NCI-H187 (cell line): Measurements from ENCODE around the gene MLXIP.
"Not testable (repeated sequence)": the region's sequence is repeated elsewhere in the genome, so short reads cannot be mapped to it uniquely, and the experiment has no call there.

Experiments
- DNase-seq, 2 experiments: peaks; one replicate each; lab custom pipeline; 2025; lab: John Stamatoyannopoulos, UW

MLXIP gene

DNA sequence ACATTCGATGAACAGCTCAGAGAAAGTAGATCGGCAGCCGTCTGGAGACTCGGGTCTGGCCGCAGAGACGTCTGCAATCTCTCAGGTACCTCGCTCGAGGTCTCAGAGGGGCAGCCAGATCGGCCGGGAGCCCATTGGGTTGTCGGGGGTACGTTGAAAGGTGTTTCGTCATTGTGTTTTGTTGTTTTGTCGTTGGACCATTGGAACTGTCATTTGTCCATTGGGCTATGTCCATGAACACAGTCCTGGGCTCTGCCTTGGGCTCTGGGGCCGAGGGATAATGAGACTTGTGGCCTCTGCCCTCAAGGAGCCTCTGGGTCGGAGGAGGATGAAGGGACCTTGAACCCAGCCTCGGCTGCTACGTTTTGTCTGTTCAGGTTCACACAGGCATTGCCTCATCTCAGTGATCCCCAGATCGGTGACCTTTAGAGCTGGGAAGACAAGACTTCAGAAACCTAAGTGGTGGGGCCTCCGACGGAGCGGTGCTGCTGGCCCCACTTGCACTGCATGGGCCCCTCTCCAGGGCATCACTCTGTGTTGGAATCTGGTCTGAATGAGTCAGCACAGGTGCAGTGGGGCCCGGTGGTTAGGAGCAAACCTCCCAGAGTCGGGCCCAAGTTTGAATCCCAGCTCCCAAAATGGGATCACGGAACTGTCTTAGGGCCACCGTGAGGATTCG lies 23.6 kb upstream of the MLXIP start:
- DNase-seq = no peak

- DNase-seq = not testable (repeated sequence)
Observed at GRCh38 chr12:122056406-122056805, 22.1 kb upstream of the MLXIP start.

DNA sequence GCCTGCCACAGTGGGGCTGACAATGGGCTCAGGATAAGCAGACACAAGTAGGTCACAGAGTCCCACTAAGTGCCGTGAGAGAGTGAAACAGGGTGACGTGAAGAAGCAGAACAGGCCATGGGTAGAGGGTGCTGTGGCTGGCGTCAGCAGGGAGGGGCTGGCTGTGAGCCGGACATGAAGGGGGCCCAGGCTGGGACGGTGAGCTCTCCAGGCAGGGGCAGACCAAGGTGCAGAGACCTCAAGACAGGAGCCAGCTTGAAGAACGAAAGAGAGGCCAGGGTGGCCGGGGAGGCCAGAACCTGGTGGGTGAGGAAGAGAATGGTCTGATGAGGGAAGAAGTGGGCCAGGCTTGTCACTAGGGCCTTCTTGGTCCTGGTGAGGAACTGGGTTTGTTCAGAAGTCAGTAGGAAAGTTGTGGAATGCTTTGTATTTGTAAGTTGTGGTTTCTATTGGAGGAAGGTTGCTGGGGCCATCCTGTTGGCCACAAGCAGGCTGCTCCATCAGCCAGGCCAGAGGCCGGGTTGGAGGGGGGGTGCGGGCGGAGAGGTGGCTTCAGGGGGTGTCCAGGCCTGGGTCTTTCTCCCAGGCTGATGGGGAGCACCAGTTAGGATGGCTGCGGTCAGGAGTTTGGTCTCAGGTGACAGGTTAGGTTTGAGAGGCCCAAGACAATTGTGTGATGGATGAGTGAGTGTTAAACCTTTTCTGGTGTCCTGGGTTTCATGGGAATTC lies 21.4 kb upstream of the MLXIP start:
- no peak for DNase-seq

DNA sequence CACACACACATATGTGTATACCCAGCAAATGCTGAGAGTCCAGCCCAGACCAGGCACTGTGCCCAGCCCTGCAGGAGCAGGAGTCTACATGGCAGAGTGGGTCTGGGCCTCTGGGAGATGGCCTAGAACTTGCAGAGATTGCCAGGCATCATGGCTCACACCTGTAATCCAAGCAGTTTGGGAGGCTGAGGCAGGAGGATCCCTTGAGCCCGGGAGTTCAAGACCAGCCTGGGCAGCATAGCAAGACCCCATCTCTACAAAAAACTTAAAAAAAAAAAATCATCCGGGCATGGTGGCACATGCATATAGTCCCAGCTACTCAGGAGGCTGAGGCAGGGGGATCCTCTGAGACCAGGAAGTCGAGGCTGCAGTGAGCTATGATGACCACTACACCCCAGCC lies 20.8 kb upstream of the MLXIP start:
- no peak for DNase-seq

- no peak for DNase-seq
Observed at GRCh38 chr12:122058549-122059149, 19.9 kb upstream of the MLXIP start.

GRCh38 chr12:122059203-122059960 lies 19.2 kb upstream of the MLXIP start:
- DNase-seq = no peak

GRCh38 chr12:122060081-122060501 lies 18.5 kb upstream of the MLXIP start:
- no peak for DNase-seq

GRCh38 chr12:122061253-122061652 lies 17.3 kb upstream of the MLXIP start:
- no peak for DNase-seq

DNA sequence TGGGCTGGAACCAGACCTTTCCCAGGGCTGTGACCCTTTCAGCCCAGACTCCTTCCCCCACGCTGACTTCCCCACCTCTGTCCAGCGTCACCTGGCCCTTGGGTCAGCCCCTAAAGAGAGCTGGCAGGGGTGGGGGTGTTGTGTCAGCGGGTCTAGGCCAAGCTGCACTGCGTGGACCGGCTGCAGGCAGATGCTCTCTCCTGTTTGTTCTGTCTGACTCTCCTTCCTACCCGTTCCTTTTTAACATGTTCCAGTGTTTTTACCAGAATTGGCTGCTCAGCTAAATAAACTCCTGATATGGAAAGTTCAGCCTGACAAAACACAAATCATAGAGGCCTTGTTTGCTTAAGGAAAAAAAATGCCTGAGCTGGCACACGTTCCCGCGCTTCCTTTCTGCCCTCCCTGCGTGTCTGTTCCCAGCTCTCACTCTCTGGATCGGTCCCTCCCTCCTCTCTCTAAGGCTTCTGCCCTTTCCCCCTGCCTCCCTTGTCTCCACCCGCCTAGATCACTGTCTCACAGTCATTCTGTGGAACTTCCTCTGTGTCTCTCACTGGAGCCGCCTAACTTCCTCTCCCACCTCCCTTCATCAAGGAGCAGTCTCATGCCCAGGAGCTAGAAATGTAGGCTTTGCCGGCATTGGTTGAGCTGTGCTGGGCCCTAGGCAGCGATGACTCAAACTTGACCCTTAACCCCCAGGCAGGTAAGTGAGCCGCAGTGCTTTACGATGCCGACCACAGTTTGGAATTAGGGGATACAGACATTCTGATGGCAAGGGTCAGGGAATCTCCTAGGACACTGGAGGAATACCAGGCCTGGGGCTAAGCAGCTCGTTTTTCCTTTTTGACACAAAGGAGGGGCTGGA lies 15.5 kb upstream of the MLXIP start:
- no peak for DNase-seq

- DNase-seq = no peak
Observed at GRCh38 chr12:122063694-122064024, 14.9 kb upstream of the MLXIP start.

- DNase-seq = peak; percentile 42 to 68
Observed at GRCh38 chr12:122064025-122064777, 14.4 kb upstream of the MLXIP start.

GRCh38 chr12:122064780-122065588 lies 13.6 kb upstream of the MLXIP start:
- peak; percentile 83 to 92 for DNase-seq

DNA sequence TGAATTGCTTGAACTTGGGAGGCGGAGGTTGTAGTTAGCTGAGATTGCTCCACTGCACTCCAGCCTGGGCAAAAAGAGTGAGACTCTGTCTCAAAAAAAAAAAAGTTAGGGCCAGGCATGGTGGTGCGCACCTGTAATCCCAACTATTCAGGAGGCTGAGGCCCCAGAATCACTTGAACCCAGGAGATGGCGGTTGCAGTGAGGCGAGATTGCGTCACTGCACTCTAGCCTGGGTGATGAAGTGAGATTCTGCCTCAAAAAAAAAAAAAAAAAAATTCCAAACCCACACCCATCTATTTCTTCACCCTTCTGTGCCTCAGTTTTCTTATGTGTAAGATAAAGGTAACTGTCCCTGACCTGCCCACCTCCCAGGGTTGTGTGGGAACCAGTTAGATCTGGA lies 11.0 kb upstream of the MLXIP start:
- DNase-seq = no peak

DNA sequence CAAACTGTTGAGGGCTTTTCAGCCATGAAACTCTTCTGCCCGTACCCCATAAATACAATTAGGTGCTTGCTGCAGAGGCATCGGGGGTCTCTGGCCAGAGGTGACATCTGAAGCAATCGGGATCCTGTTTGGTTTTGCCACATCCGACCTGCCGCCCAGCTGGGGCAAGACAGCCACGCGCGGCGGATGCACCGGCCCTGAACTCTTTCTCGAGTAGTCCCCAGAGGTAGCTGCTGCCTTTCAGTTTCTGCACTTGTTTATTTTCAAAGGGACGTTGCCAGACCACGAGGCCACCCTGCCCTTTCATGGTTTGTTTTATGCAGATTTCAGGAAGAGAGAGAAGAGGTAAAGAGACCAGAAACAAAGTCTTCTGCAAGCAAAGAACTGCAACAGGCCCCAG lies 10.6 kb upstream of the MLXIP start:
- DNase-seq = no peak

GRCh38 chr12:122072031-122072970 lies 6.3 kb upstream of the MLXIP start:
- DNase-seq = no peak

- DNase-seq = no peak
Observed at GRCh38 chr12:122073815-122074214, 4.7 kb upstream of the MLXIP start.

GRCh38 chr12:122076743-122077495 lies 1.6 kb upstream of the MLXIP start:
- DNase-seq = no peak

- DNase-seq = no peak
Observed at GRCh38 chr12:122079033-122079531, 526 bp downstream of the MLXIP start.
